Right ventricle myocardium inferior (tissue), 1 donor: ENCODE measurements around the gene AADAT. TPM values are rescaled to one million over a fixed set of nuclear protein-coding genes. Genes with fewer than 3 reads are reported as not detected.
A peak's percentile ranks its signal among the peaks of the same experiment; 100 is the strongest.
"Not testable (repeated sequence)": the region's sequence is repeated elsewhere in the genome, so short reads cannot be mapped to it uniquely, and the experiment has no call there.

ENCODE experiments used
- ATAC-seq: fragments of 200-7000 bp; cut with Tn5 transposase; one replicate; pipeline ENCODE4 v1.9.1; 2020; ENCODE audit warnings: mild to moderate bottlenecking, moderate library complexity
- DNase-seq: peaks from one replicate; pipeline ENCODE4 v3.0.0; 2021; ENCODE audit errors: missing footprints
- intact Hi-C: fragments of 100-400 bp; cut with DNase I; formaldehyde crosslinking; loops from one replicate; pipeline ENCODE4 v1.11.0; 2022
- long read RNA-seq: library from polyadenylated mRNA; unstranded; transcript quantifications from one replicate; pipeline ENCODE4 v2.0.0, GENCODE V29; 2021
- total RNA-seq: library from RNA; stranded (reverse); fragmentation: NEBNext Ultra II Directional; extraction: Animal tissue kit (Norgen Biotek cat#: 25700); gene quantifications from one replicate; pipeline ENCODE4 v1.2.1, GENCODE V29; 2021
- donor health status: DM: no; HTN: yes; CAD: no; lungs with severe emphysema.

The AADAT gene
- total RNA-seq: 1.4 TPM
- long read RNA-seq, partial matches to known transcripts: 0 of 1 reads
- long read RNA-seq, other reads (novel, unspliced or antisense): 0 of 1 reads

DNA sequence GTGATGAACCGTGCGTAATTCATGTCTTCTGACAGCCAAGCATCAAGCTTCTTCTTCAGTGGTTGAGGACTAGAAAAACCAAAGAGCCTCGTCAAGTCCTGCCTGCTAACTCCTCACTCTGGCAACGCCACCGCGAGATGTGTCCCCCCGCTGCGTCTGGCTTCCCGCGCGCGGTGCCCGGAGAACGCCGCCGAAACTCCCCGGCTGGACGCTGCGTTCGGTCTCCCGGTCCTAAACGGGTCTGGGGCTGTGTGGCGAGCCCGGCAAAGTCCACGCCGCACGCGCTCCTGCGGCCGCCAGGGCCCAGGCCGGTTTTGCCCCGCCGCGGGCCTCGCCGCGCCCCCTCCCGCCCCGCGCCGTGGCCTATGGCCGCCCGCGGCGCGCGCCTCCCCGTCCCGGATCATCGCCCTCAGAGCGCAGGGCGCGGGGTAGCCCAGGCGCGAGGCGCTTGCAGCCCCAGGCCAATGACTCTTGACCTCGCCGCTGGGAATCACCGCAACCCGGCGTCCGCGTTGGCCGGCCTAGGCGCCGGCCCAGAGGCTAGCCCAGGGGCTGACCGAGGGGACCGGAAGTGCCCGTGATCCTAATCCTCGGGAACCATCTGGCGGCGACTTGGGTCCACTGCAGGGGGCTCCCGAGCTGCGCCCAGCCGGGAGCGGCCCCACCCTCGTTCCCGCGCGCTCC lies at the start of gene AADAT:
AADAT (minus strand) TSS at position 289 of the 684 bp plus-strand sequence; CDS start at position 23, 266 bp downstream.
- DNase-seq (peak; percentile 85), ATAC-seq (peak; percentile 99)
- intact Hi-C loops: no loop called here

- DNase-seq (peak; percentile 71), ATAC-seq (peak; percentile 56)
- intact Hi-C loops: no loop called here
Measured at GRCh38 chr4:170138580-170139194, 48.9 kb upstream of the AADAT start.

DNA sequence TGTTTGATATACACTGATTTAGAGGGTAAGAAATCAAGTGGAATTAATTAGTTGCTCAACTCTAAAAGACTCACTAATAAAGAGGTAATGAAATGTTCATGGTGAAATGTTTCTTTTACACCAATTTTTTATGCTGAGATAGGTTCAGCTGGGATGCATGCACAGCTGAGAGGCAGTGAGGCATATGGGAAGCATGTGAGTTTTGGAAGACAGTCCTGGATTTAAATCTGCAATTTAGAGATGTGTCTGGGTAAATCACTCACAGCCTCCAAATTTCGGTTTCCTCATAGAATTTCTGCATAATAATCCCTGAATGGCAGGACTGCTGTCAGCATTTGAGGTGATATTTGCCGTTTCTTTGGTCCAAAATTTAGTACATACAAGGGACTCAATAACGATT lies 48.2 kb upstream of the AADAT start:
- ATAC-seq: no peak
- DNase-seq: no peak
- intact Hi-C loops: no loop called here

DNA sequence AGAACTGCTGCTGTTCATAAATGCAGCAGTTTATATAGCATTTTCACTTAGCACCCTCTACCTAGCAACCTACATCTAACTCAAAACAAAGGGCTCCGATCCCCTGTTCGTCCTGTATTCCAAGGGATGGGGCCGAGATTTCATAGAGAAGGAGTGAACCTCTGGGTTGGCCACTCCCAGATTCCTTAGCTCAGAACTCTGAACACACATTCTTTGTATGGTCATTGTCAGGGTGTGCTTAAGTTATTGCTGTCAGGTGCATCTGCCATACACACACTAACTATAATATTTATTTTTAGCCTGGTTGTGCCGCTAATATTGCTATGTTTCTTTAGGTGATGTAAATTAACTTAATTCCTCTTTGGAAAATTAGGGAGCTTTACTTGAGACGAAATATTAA lies 47.7 kb upstream of the AADAT start:
- DNase-seq (no peak), ATAC-seq (no peak)
- intact Hi-C loops: no loop called here

- ATAC-seq (no peak), DNase-seq (no peak)
- intact Hi-C loops: no loop called here
Measured at GRCh38 chr4:170134821-170135220, 45.1 kb upstream of the AADAT start.

DNA sequence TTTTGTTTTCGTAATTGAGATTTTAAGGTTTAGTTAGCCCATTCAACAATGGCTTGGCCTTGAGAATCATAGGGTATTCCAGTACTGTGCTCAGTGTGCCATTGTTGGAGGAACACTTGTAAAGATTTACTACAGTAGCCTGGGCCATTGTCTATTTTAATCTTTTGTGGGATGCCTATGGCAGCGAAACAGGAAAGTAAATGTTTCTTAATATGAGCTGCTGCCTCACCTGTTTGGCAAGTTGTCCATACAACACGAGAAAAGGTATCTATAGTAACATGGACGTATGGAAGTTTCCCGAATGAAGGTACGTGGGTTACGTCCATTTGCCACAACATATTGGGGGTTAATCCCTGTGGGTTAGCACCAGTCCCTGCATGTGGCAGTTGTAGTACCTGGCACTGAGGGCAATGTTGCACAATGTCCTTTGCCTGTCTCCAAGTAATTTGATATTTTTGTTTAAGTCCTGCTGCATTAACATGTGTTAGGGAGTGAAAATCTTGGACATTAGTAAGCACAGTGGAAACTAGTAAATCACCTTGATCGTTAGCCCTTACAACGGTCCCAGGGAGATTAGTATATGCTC lies 38.6 kb upstream of the AADAT start:
- no peak for ATAC-seq
- intact Hi-C loops: no loop called here
- DNase-seq: no peak

- DNase-seq: peak; percentile 49
- intact Hi-C loops: no loop called here
- no peak for ATAC-seq
Measured at GRCh38 chr4:170127758-170128157, 38.0 kb upstream of the AADAT start.

DNA sequence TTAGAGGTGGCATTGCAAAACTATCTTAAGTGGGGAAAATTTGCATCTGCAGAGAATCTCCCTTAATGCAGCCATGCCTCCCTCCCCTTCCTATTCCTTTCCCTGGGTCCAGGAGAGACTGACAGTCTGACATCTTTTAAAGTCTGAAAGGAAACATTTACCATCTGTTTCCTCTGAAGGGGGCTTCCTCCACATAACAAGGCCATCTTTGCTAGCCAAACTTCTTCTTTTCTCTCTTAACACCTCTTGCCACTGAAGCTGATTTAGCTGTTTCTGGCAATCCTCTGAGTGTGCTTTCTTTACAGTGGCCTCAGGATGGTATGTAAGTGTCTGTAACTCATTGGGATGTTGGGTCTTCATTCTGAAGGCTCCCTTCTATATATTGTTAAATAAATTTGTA lies 34.6 kb upstream of the AADAT start:
- no peak for ATAC-seq
- DNase-seq: no peak
- intact Hi-C loops: no loop called here

GRCh38 chr4:170122252-170122651 lies 32.5 kb upstream of the AADAT start:
- intact Hi-C loops: no loop called here
- ATAC-seq (no peak), DNase-seq (no peak)

DNA sequence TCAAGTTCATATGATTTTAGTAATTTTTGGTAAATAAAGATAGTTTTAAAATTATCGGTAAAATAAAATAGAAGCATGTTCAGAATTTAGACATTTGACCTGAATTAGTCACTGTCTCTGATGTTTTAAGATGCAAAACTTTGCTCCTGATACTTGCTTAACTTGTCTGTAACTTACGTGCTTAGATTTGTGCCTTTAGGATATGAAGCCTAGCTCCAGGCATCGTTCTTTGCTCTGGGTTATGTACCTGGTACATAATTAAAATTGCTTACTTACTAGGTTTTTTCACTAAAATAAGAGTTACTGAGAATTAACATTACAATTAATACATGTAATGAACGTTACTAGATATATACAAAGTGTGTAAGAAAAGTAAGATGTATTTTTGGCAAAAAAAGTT lies 24.9 kb upstream of the AADAT start:
- intact Hi-C loops: no loop called here
- DNase-seq (no peak), ATAC-seq (no peak)

GRCh38 chr4:170114183-170114582 lies 24.4 kb upstream of the AADAT start:
- ATAC-seq, intact Hi-C loops, DNase-seq: not testable (repeated sequence)

DNA sequence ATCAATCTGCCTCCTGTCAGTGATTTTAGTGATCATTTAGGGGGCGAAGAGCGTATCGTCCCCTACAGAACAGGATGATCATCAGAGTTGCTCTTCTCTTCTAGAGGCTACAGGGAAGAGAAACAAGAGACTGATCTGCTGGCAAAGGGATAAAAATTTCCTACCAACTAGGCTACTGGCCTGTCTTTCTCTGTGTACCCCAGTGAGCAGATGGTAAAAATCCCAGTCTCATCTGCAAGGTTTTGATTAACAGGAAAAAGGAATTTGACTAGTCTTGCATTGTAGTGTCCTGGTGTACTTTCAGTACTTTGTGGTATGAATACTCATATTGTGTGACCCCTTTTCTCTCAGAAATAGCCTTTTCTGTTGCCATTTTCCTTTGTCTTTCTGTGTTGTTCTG lies 21.8 kb upstream of the AADAT start:
- intact Hi-C loops: no loop called here
- no peak for DNase-seq
- no peak for ATAC-seq

- no peak for ATAC-seq
- DNase-seq: no peak
- intact Hi-C loops: no loop called here
Measured at GRCh38 chr4:170111085-170111484, 21.3 kb upstream of the AADAT start.

GRCh38 chr4:170110285-170110672 lies 20.5 kb upstream of the AADAT start:
- DNase-seq (no peak), ATAC-seq (no peak)
- intact Hi-C loops: no loop called here

DNA sequence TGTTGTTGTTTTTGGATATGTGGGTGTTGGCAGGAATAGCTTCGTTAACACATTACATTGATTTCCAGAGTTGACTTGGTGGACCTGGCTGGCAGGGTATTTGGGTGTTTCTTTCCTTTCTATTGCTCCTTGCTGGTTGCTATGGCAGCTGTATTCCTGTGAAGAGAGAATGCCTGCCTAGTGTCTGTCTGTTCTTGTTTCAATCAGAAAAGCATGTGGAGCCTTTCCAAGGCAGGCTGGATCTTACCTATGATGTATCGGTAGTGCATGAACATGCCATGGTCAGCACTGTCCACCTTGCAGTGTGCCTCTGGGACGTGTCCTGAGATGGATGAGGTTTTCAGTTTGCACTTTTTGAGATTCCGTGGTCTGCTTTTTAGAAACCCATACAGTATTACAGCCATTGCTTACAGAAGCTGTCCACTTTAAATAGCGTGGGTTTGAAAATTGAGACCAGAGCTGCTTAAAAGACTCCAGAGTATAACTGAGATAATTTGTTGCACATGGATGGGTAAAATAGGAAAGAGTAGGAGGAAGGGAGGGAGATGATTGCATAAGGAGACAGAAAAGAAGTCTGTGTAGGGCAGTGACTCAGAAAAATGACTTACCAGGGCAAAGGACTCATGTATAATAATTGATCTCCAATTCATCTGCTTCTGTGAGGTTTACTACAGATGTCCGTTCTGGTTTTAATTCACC lies 20.0 kb upstream of the AADAT start:
- ATAC-seq (peak; percentile 48), DNase-seq (no peak)
- intact Hi-C loops: no loop called here

DNA sequence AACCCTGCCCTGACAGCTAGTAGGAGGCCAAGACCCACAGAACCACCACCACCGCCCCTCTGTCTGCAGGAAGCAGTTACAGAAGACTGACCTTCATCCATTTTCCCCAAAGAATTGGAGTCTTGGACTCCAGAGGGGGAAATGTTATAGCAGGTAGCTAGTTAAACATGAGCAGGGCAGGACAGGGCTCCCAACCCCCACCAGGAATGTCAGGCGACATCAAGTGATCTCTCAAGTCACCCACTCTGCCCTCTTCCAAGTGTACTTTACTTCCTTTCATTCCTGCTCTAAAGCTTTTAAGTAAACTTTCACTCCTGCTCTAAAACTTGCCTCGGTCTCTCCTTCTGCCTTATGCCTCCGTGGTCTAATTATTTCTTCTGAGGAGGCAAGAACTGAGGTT lies 17.1 kb upstream of the AADAT start:
- no peak for DNase-seq
- no peak for ATAC-seq
- intact Hi-C loops: no loop called here

DNA sequence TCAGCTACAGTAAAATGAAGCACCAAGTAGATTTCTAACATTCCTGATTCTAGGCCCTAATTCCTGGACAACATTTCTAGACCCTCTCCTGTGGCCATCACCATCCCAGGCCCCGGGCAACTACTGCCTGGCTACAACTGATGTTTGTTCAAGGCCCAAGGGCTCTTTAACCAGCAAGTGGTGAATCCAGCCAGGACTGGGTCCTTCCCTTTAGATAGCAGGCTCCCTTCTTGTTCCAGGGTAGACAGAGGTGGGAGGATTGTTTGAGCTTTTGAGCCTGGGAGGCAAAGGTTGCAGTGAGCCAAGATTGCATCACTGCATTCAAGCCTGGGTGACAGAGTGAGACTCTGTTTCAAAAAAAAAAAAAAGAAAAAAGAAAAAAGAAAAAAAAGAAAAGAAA lies 12.7 kb upstream of the AADAT start:
- ATAC-seq (no peak), DNase-seq (no peak)
- intact Hi-C loops: no loop called here

GRCh38 chr4:170098171-170098570 lies 8.4 kb upstream of the AADAT start:
- DNase-seq, ATAC-seq, intact Hi-C loops: not testable (repeated sequence)

- intact Hi-C loops: no loop called here
- no peak for DNase-seq
Measured at GRCh38 chr4:170097681-170098080, 7.9 kb upstream of the AADAT start.

More at GRCh38 chr4:170097681-170098080, 7.9 kb upstream of the AADAT start:
- ATAC-seq: no peak
